Smooth muscle cell (in vitro differentiated cells): Measurements from ENCODE around the gene POPDC3. TPM values are rescaled to one million over a fixed set of nuclear protein-coding genes. Genes with fewer than 3 reads are reported as not detected.

Experiments used
- DNase-seq: peaks from one replicate; lab custom pipeline; 2025; ENCODE audit not compliant: unreplicated experiment; lab: John Stamatoyannopoulos, UW
- H2AFZ ChIP-seq: fragments of 200-600 bp; sonication (generic); 2 replicates; pipeline ENCODE4 v1.6.0; 2016; ENCODE audit warnings: antibody characterized with exemption, low read depth, mild to moderate bottlenecking
- H3F3A ChIP-seq: fragments of 200-600 bp; sonication (generic); 2 replicates; pipeline ENCODE4 v1.6.0; 2017; ENCODE audit warnings: antibody characterized with exemption, low read depth
- H3K27ac ChIP-seq: fragments of 200-600 bp; sonication (generic); 2 replicates; pipeline ENCODE4 v1.5.1; 2016; ENCODE audit warnings: low read depth, mild to moderate bottlenecking
- H3K27me3 ChIP-seq: fragments of 200-600 bp; sonication (generic); 2 replicates; pipeline ENCODE4 v1.6.1; 2016; ENCODE audit warnings: low read depth, mild to moderate bottlenecking
- H3K36me3 ChIP-seq: fragments of 200-600 bp; sonication (generic); 2 replicates; pipeline ENCODE4 v1.5.1; 2016; ENCODE audit warnings: low read depth
- H3K4me1 ChIP-seq: fragments of 200-600 bp; sonication (generic); 2 replicates; pipeline ENCODE4 v1.5.1; 2016; ENCODE audit warnings: low read depth
- H3K4me2 ChIP-seq: fragments of 200-600 bp; sonication (generic); 2 replicates; pipeline ENCODE4 v1.6.0; 2016; ENCODE audit warnings: mild to moderate bottlenecking
- H3K4me3 ChIP-seq: fragments of 200-600 bp; sonication (generic); 2 replicates; pipeline ENCODE4 v1.5.1; 2016; ENCODE audit warnings: mild to moderate bottlenecking
- H3K79me2 ChIP-seq: fragments of 200-600 bp; sonication (generic); 2 replicates; pipeline ENCODE4 v1.6.0; 2016; ENCODE audit warnings: low read depth, mild to moderate bottlenecking
- H3K9ac ChIP-seq: fragments of 200-600 bp; sonication (generic); 2 replicates; pipeline ENCODE4 v1.6.0; 2016; ENCODE audit warnings: low read depth
- H3K9me3 ChIP-seq: fragments of 200-600 bp; sonication (generic); replicated peaks from 2 replicates; pipeline ENCODE4 v1.5.1; 2016; ENCODE audit warnings: low read depth
- H4K20me1 ChIP-seq: fragments of 200-600 bp; sonication (generic); 2 replicates; pipeline ENCODE4 v1.6.0; 2016; ENCODE audit warnings: low read depth
- CTCF ChIP-seq: fragments of 200-600 bp; sonication (generic); IDR thresholded peaks from 2 replicates; pipeline ENCODE4 v1.5.1; 2017; ENCODE audit warnings: borderline replicate concordance, mild to moderate bottlenecking, antibody characterized with exemption; ENCODE audit not compliant: insufficient read depth, poor library complexity, severe bottlenecking
- WGBS: methylation state at CpG from one replicate; pipeline ENCODE4 v1.1.7; 2016; ENCODE audit warnings: low lambda C conversion rate; 5-methylcytosine and 5-hydroxymethylcytosine counted together
- polyA plus RNA-seq: library from polyadenylated mRNA; unstranded; fragments of >200 nt; fragmentation: Nextera tagmentation; extraction: Ambion mirVana; gene quantifications from 2 replicates; pipeline ENCODE4 v1.2.1, GENCODE V29; 2016
- total RNA-seq: library from RNA; depleted of rRNA; stranded (reverse); fragments of >200 nt; gene quantifications from 2 replicates; pipeline ENCODE4 v1.2.3, GENCODE V29; 2014

The POPDC3 gene
- total and polyA plus RNA-seq, 2 experiments from 2014 or later: 1.0 to 5.0 TPM

GRCh38 chr6:105210932-105211531 is 31.2 kb upstream of the POPDC3 start:
- H3K9ac ChIP-seq: no peak overlapping the region
- H4K20me1 ChIP-seq: no peaks in the 10 kb centered on the region
- no peak for DNase-seq
- H2AFZ ChIP-seq: no peak overlapping the region
- no peak for TF ChIP-seq CTCF
- no peaks in the 10 kb centered on the region for H3K79me2 ChIP-seq
- H3K27me3 ChIP-seq: no peaks in the 10 kb centered on the region
- H3K27ac ChIP-seq: no peak overlapping the region
- 96% methylated on average over 1 of the region's 1 CpG for WGBS
- no peaks in the 10 kb centered on the region for H3K36me3 ChIP-seq
- no peaks in the 10 kb centered on the region for H3F3A ChIP-seq
- no peak overlapping the region for H3K4me2 ChIP-seq
- H3K4me3 ChIP-seq: no peak overlapping the region
- H3K9me3 ChIP-seq: no peaks in the 10 kb centered on the region
- peaks cover 5% of the 10 kb centered on the region for H3K4me1 ChIP-seq

GRCh38 chr6:105209950-105210706 is 30.3 kb upstream of the POPDC3 start:
- no peak for TF ChIP-seq CTCF
- Histone ChIP-seq H3K4me2 (peak overlapping the region; percentile 34), H2AFZ (peak overlapping the region; percentile 47), H3K4me1 (peaks cover 5% of the 10 kb centered on the region), H3K4me3 (no peak overlapping the region), H3K27me3 (no peaks in the 10 kb centered on the region), H3K9me3 (no peaks in the 10 kb centered on the region), H3K9ac (no peak overlapping the region), H3K27ac (no peak overlapping the region), H3F3A (no peaks in the 10 kb centered on the region), H4K20me1 (no peaks in the 10 kb centered on the region), H3K36me3 (no peaks in the 10 kb centered on the region), H3K79me2 (no peaks in the 10 kb centered on the region)
- WGBS: 45% methylated on average over 5 of the region's 5 CpGs
- DNase-seq: no peak

GRCh38 chr6:105207524-105208269 is 27.9 kb upstream of the POPDC3 start:
- Histone ChIP-seq H3K4me2 (no peak overlapping the region), H2AFZ (no peak overlapping the region), H3K27me3 (no peaks in the 10 kb centered on the region), H3K4me3 (no peak overlapping the region), H4K20me1 (no peaks in the 10 kb centered on the region), H3F3A (no peaks in the 10 kb centered on the region), H3K79me2 (no peaks in the 10 kb centered on the region), H3K27ac (no peak overlapping the region), H3K9me3 (no peaks in the 10 kb centered on the region), H3K9ac (no peak overlapping the region), H3K4me1 (peaks cover 5% of the 10 kb centered on the region), H3K36me3 (no peaks in the 10 kb centered on the region)
- TF ChIP-seq CTCF: no peak
- 71% methylated on average over 6 of the region's 6 CpGs for WGBS
- DNase-seq: no peak
